ENCODE data around the gene ANKRD7.
"Not testable (repeated sequence)": the region's sequence is repeated elsewhere in the genome, so short reads cannot be mapped to it uniquely, and the experiment has no call there.

Gene ANKRD7

GRCh38 chr7:118222591-118222990 is 1.9 kb upstream of the ANKRD7 start:
- peak; percentile 60 for DNase-seq (ENCODE audit: low read depth)
- no peak for TF ChIP-seq CTCF (IDR thresholded peaks at IDR 0.05; ENCODE audit: insufficient read depth, low read depth, low read length, missing control alignments)
- no peak overlapping the region for H3K4me3 ChIP-seq (ENCODE audit: low read length)

- no peak overlapping the region for H3K4me3 ChIP-seq (ENCODE audit: low read length)
- no peak for TF ChIP-seq CTCF (IDR thresholded peaks at IDR 0.05; ENCODE audit: insufficient read depth, low read depth, low read length, missing control alignments)
- DNase-seq (ENCODE audit: low read depth) = peak; percentile 55
Measured at GRCh38 chr7:118232837-118233236, 8.3 kb downstream of the ANKRD7 start.

GRCh38 chr7:118233799-118234198 is 9.3 kb downstream of the ANKRD7 start:
- DNase-seq (ENCODE audit: low read depth) = no peak
- H3K4me3 ChIP-seq (ENCODE audit: low read length) = no peak overlapping the region
- TF ChIP-seq CTCF (IDR thresholded peaks at IDR 0.05; ENCODE audit: insufficient read depth, low read depth, low read length, missing control alignments) = no peak

- no peak for DNase-seq (ENCODE audit: low read depth)
- no peak overlapping the region for H3K4me3 ChIP-seq (ENCODE audit: low read length)
- no peak for TF ChIP-seq CTCF (IDR thresholded peaks at IDR 0.05; ENCODE audit: insufficient read depth, low read depth, low read length, missing control alignments)
Measured at GRCh38 chr7:118239014-118239413, 14.5 kb downstream of the ANKRD7 start.

GRCh38 chr7:118240320-118240719 is 15.8 kb downstream of the ANKRD7 start:
- not testable (repeated sequence) for H3K4me3 ChIP-seq (ENCODE audit: low read length); DNase-seq (ENCODE audit: low read depth)

- TF ChIP-seq CTCF (IDR thresholded peaks at IDR 0.05; ENCODE audit: insufficient read depth, low read depth, low read length, missing control alignments) = no peak
- no peak for DNase-seq (ENCODE audit: low read depth)
- no peak overlapping the region for H3K4me3 ChIP-seq (ENCODE audit: low read length)
Measured at GRCh38 chr7:118243695-118244094, 19.2 kb downstream of the ANKRD7 start.

GRCh38 chr7:118245267-118246040 is 20.9 kb downstream of the ANKRD7 start:
- no peak for DNase-seq (ENCODE audit: low read depth)
- H3K4me3 ChIP-seq (ENCODE audit: low read length) = no peak overlapping the region
- no peak for TF ChIP-seq CTCF (IDR thresholded peaks at IDR 0.05; ENCODE audit: insufficient read depth, low read depth, low read length, missing control alignments)

Measured in epithelial cell of esophagus (primary cell).